K562 (cell line): ENCODE measurements around the gene PODNL1. TPM values are rescaled to one million over a fixed set of nuclear protein-coding genes. Genes with fewer than 3 reads are reported as not detected.

Source experiments
- ATAC-seq: fragments of 200-7000 bp; cut with Tn5 transposase; 3 replicates; pipeline ENCODE4 v1.9.1; 2020; ENCODE audit warnings: moderate library complexity
- BruUV-seq: library from RNA; stranded (reverse); fragments of 400-500 nt; replicated peaks from 2 replicates; lab custom pipeline; 2021; lab: Mats Ljungman, UMichigan
- CTCF ChIA-PET: fragments of 300-600 bp; formaldehyde crosslinking; extraction: SDS; loops from one replicate; lab custom pipeline; 2021; ENCODE audit warnings: low intra/inter-chr PET ratio; lab: Yijun Ruan, JAX
- POLR2A ChIA-PET: fragments of 300-600, 350-650 bp; sonication (Branson Sonifier 250); formaldehyde crosslinking; extraction: SDS; loops from one replicate; lab custom pipeline; 2021; ENCODE audit warnings: antibody characterized with exemption, inconsistent platforms; lab: Yijun Ruan, JAX
- DNase-seq, 4 experiments: peaks; one replicate each; pipeline versions ENCODE4 v3.0.0 to v3.0.0-alpha.2; 2011 to 2018; ENCODE audit warnings: low spot score in 3 of 4, mixed read lengths in 3 of 4; ENCODE audit errors: extremely low read depth in 1 of 4
- FAIRE-seq: peaks from 2 replicates; lab custom pipeline; 2011; peaks lifted over from hg19 to GRCh38; lab: Jason Lieb, UNC
- H2AFZ ChIP-seq: 2 replicates; pipeline ENCODE4 v1.6.0; 2011; ENCODE audit warnings: low read depth, low read length, control low read depth, inconsistent platforms
- H3K27ac ChIP-seq: fragments of 200-600 bp; 3 replicates; pipeline ENCODE4 v1.8.0; 2011; ENCODE audit warnings: low read depth, mild to moderate bottlenecking, control low read depth, inconsistent platforms, low read length, moderate library complexity, mixed read lengths; ENCODE audit errors: extremely low read depth
- H3K27me3 ChIP-seq, 2 experiments: fragments of 300-600 bp in 1 of 2; 2 replicates in 1 of 2; 3 replicates in 1 of 2; pipeline versions ENCODE4 v1.6.0 to v1.8.0; 2011; ENCODE audit warnings: inconsistent platforms in 2 of 2, low read length in 2 of 2, mild to moderate bottlenecking in 1 of 2, mixed read lengths in 1 of 2, moderate library complexity in 1 of 2; ENCODE audit not compliant: control insufficient read depth in 2 of 2, insufficient read depth in 2 of 2
- H3K36me3 ChIP-seq: fragments of 300-600 bp; 3 replicates; pipeline ENCODE4 v1.8.0; 2011; ENCODE audit warnings: mild to moderate bottlenecking, low read length, inconsistent platforms; ENCODE audit not compliant: control insufficient read depth, insufficient read depth
- H3K4me1 ChIP-seq, 2 experiments: fragments of 200-600 bp in 1 of 2; replicated peaks in 1 of 2; 2 replicates in 1 of 2; 3 replicates in 1 of 2; pipeline versions ENCODE4 v1.5.1 to v1.8.0; 2011; ENCODE audit warnings: inconsistent platforms in 2 of 2, low read length in 2 of 2, mild to moderate bottlenecking in 1 of 2, mixed read lengths in 1 of 2, moderate library complexity in 1 of 2; ENCODE audit not compliant: control insufficient read depth in 2 of 2, insufficient read depth in 2 of 2
- H3K4me2 ChIP-seq: 2 replicates; pipeline ENCODE4 v1.6.1; 2011; ENCODE audit warnings: low read length, control low read depth, inconsistent platforms, mixed read lengths; ENCODE audit not compliant: insufficient read depth
- H3K4me3 ChIP-seq: fragments of 200-600 bp; sonication (generic), shearing (Covaris generic); 2 replicates; pipeline ENCODE4 v1.5.1; 2016; ENCODE audit warnings: control low read depth, inconsistent platforms
- H3K79me2 ChIP-seq: fragments of 200-600 bp; 3 replicates; pipeline ENCODE4 v1.8.0; 2011; ENCODE audit warnings: low read length, inconsistent platforms; ENCODE audit not compliant: control insufficient read depth, insufficient read depth
- H3K9ac ChIP-seq, 2 experiments: 2 replicates each; pipeline versions ENCODE4 v1.6.0 to v1.6.1; 2011; ENCODE audit warnings: low read depth in 2 of 2, low read length in 2 of 2, control low read depth in 1 of 2, inconsistent platforms in 1 of 2, mild to moderate bottlenecking in 1 of 2, mixed read lengths in 1 of 2; ENCODE audit not compliant: insufficient read depth in 1 of 2
- H3K9me1 ChIP-seq: one replicate; pipeline ENCODE4 v1.6.0; 2011; ENCODE audit warnings: inconsistent platforms, mild to moderate bottlenecking, low read length, moderate library complexity; ENCODE audit not compliant: control insufficient read depth, insufficient read depth
- H3K9me3 ChIP-seq: replicated peaks from 2 replicates; pipeline ENCODE4 v1.5.1; 2011; ENCODE audit warnings: low read depth, low read length, inconsistent platforms; ENCODE audit not compliant: control insufficient read depth, insufficient read depth
- H4K20me1 ChIP-seq: replicated peaks from 2 replicates; pipeline ENCODE4 v1.6.1; 2011; ENCODE audit warnings: low read length, inconsistent platforms, mixed read lengths; ENCODE audit not compliant: control insufficient read depth, insufficient read depth
- DPF2 ChIP-seq: fragments of 450-650 bp; IDR thresholded peaks from 2 replicates; pipeline ENCODE4 v1.6.1; 2016
- RCOR1 ChIP-seq, 2 experiments: IDR thresholded peaks; 2 replicates each; pipeline ENCODE4 v1.6.1; 2012; ENCODE audit warnings: low read depth in 2 of 2, low read length in 2 of 2, borderline replicate concordance in 1 of 2, improper control_type of control experiment in 1 of 2
- ZNF217 ChIP-seq: sonication (generic); formaldehyde crosslinking; IDR thresholded peaks from 2 replicates; pipeline ENCODE4 v1.8.0; 2022; ENCODE audit warnings: mild to moderate bottlenecking, missing genetic modification reagents
- WGBS: fragments of 100-300 bp; shearing (Covaris generic); methylation state at CpG from one replicate; pipeline ENCODE4 v1.1.6; 2016; ENCODE audit warnings: low coverage, mixed read lengths; ENCODE audit not compliant: insufficient coverage; ENCODE audit errors: missing lambda C conversion rate; 5-methylcytosine and 5-hydroxymethylcytosine counted together
- in situ Hi-C: fragments of 300-500 bp; cut with MboI; formaldehyde crosslinking; loops from 4 replicates; pipeline ENCODE4 v1.15.0; 2018; ENCODE audit warnings: inconsistent platforms, mixed read lengths
- intact Hi-C: fragments of 100-400 bp; cut with micrococcal nuclease; formaldehyde crosslinking; loops from 2 replicates; pipeline ENCODE4 v1.14.2; 2022
- polyA plus RNA-seq, 8 experiments: library from polyadenylated mRNA; depleted of rRNA in 4 of 8; stranded (reverse) in 5 of 8; unstranded in 3 of 8; fragments of >200 nt; fragmentation: Nextera tagmentation in 2 of 8; fragmentation: Illumina TruSeq in 1 of 8; extraction: Ambion mirVana in 2 of 8; extraction: Trizol in 1 of 8; gene quantifications; 2 replicates each; pipeline versions ENCODE4 v1.2.1 to v1.2.3, GENCODE V29; 2011 to 2014; ENCODE audit warnings: inconsistent platforms in 1 of 8, missing spikeins in 1 of 8
- total RNA-seq, 7 experiments: library from RNA; depleted of rRNA in 6 of 7; stranded (reverse); fragments of >200 nt in 6 of 7; fragmentation: Illumina TruSeq in 2 of 7; extraction: Trizol in 2 of 7; gene quantifications; 2 replicates each; pipeline versions ENCODE4 v1.2.1 to v1.2.3, GENCODE V29; 2011 to 2021; ENCODE audit warnings: low replicate concordance in 1 of 7
- TF ChIP-seq, protein P1 (sequence below): IDR thresholded peaks from 2 replicates; pipeline ENCODE4 v1.6.1; 2014; ENCODE audit warnings: antibody characterized with exemption

PODNL1 gene
- total and polyA plus RNA-seq, 9 of the 15 experiments (the other 6 are each of a cell fraction or from before 2014, with no cell fraction given): 0.18 to 0.47 (median 0.23) TPM; not detected in 3

DNA sequence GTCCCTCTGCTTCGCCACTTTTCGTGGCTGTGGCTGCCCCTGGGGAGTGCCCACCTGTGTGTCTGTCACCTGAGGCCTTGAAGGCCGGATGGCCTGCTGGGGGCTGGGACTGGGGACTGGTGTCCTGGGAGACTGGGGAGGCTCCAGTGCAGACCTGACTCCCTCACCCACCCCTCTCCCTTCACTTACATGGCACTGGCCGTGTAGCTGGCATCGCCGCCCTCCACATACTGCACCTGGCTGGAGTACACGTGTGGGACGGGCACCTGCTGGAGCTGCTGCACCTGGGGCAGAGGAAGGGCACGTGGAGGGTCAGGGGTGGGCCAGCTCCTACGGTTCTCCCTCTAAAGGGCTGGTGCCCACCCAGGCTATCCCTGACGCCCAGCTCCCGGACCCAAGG is 39.6 kb upstream of the PODNL1 start:
- TF ChIP-seq DPF2: no peak
- TF ChIP-seq ZNF217: no peak
- no peak for TF ChIP-seq RCOR1 (IDR thresholded peaks at IDR 0.05; ENCODE audit: borderline replicate concordance in 1 of 2, low read depth in 2 of 2, low read length in 2 of 2)
- ChIA-PET POLR2A (interaction anchor here (0.6 to 1.1 kb wide), 4 partner anchors 12 to 40 kb away, joined by 3 read pairs; no protein-coding TSS in a partner anchor), CTCF (interaction anchor here (0.6 kb wide), 1 partner anchor 58 kb away, joined by 3 read pairs; no protein-coding TSS in a partner anchor)
- H3K27ac ChIP-seq: no peak overlapping the region
- ATAC-seq (no peak), FAIRE-seq (no peak), DNase-seq (no peak)
- H3K4me2 ChIP-seq: no peak overlapping the region
- no peak overlapping the region for H2AFZ ChIP-seq
- no peaks in the 10 kb centered on the region for H3K79me2 ChIP-seq
- 91% methylated on average over 12 of the region's 12 CpGs for WGBS
- in situ Hi-C loops: no loop called here
- no TSS peak for BruUV-seq
- no peaks in the 10 kb centered on the region for H3K27me3 ChIP-seq
- H3K9ac ChIP-seq: peak overlapping the region in 1 of 2 experiments; percentile 28; a peak in 1 of 4 replicates
- peaks cover 0 to 42% of the 10 kb centered on the region in 2 experiments; a peak in 2 of 5 replicates for H3K4me1 ChIP-seq
- H3K36me3 ChIP-seq: peaks cover 48% of the 10 kb centered on the region; the same call in 2 of the 3 replicates
- no peaks in the 10 kb centered on the region for H3K9me1 ChIP-seq
- H3K9me3 ChIP-seq: no peaks in the 10 kb centered on the region
- H3K4me3 ChIP-seq: no peak overlapping the region
- intact Hi-C loops: no loop called here
- H4K20me1 ChIP-seq: no peaks in the 10 kb centered on the region

DNA sequence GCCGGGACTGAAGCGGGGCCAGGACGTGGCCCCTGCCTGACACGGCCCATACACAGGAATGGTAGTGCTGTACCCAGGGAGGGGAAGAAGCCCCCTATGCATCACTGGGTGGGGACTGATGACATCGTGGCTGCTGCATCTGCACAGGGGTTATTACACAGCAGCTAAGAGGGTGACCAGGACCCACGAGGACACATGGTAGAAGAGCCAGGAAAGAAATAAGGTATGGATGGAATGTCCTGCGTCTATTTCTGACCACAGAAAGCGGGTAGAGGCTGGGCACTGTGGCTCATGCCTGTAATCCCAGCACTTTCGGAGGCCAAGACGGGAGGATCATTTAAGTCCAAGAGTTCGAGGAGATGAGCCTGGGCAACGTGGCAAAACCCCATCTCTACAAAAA is 38.2 kb upstream of the PODNL1 start:
- CTCF ChIA-PET: no interaction called here
- FAIRE-seq: no peak
- Histone ChIP-seq H2AFZ (no peak overlapping the region), H3K27ac (no peak overlapping the region), H3K4me2 (no peak overlapping the region), H3K9me1 (no peaks in the 10 kb centered on the region), H4K20me1 (no peaks in the 10 kb centered on the region), H3K4me1 (peaks cover 0 to 36% of the 10 kb centered on the region in 2 experiments; a peak in 2 of 5 replicates), H3K9me3 (no peaks in the 10 kb centered on the region), H3K79me2 (no peaks in the 10 kb centered on the region), H3K4me3 (no peak overlapping the region), H3K9ac (no peak overlapping the region), H3K27me3 (no peaks in the 10 kb centered on the region), H3K36me3 (peaks cover 43% of the 10 kb centered on the region; the same call in 2 of the 3 replicates)
- no peak for ATAC-seq
- WGBS: 83% methylated on average over 12 of the region's 12 CpGs
- DNase-seq: no peak
- TF ChIP-seq, protein P1, sequence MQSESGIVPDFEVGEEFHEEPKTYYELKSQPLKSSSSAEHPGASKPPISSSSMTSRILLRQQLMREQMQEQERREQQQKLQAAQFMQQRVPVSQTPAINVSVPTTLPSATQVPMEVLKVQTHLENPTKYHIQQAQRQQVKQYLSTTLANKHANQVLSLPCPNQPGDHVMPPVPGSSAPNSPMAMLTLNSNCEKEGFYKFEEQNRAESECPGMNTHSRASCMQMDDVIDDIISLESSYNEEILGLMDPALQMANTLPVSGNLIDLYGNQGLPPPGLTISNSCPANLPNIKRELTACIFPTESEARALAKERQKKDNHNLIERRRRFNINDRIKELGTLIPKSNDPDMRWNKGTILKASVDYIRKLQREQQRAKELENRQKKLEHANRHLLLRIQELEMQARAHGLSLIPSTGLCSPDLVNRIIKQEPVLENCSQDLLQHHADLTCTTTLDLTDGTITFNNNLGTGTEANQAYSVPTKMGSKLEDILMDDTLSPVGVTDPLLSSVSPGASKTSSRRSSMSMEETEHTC: no peak
- POLR2A ChIA-PET: interaction anchor here (0.7 kb wide), 1 partner anchor 16 kb away, joined by 3 read pairs; no protein-coding TSS in a partner anchor
- in situ Hi-C loops: no loop called here
- no TSS peak for BruUV-seq
- intact Hi-C loops: no loop called here
